Central memory CD8-positive, alpha-beta T cell (primary cell): ENCODE data around the gene SLC6A6.
"Not testable (repeated sequence)": the region's sequence is repeated elsewhere in the genome, so short reads cannot be mapped to it uniquely, and the experiment has no call there.

Experiments used
- ATAC-seq: fragments of 150-1000 bp; cut with Tn5 transposase; replicated peaks from 2 replicates; pipeline ENCODE4 v1.10.0; 2022; ENCODE audit warnings: mild to moderate bottlenecking, moderate FRiP score, moderate number of reproducible peaks; ENCODE audit not compliant: poor library complexity, severe bottlenecking; ENCODE audit errors: extremely low read depth
- DNase-seq, 2 donors: peaks; one replicate each; pipeline ENCODE4 v3.0.0; 2021; ENCODE audit warnings: low spot score in 2 of 2
- H3K27ac Mint-ChIP-seq: one replicate; pipeline ENCODE4 v1.8.0; 2022; ENCODE audit warnings: low read depth, mild to moderate bottlenecking, moderate library complexity, mixed read lengths
- H3K27me3 Mint-ChIP-seq: one replicate; pipeline ENCODE4 v1.8.0; 2022; ENCODE audit warnings: mixed read lengths
- H3K36me3 Mint-ChIP-seq: one replicate; pipeline ENCODE4 v1.8.0; 2022; ENCODE audit warnings: mild to moderate bottlenecking, moderate library complexity, mixed read lengths; ENCODE audit not compliant: insufficient read depth
- H3K4me1 Mint-ChIP-seq: one replicate; pipeline ENCODE4 v1.8.0; 2022; ENCODE audit warnings: mixed read lengths
- H3K4me3 Mint-ChIP-seq: one replicate; pipeline ENCODE4 v1.8.0; 2022; ENCODE audit warnings: mild to moderate bottlenecking, moderate library complexity, mixed read lengths
- H3K9me3 Mint-ChIP-seq: one replicate; pipeline ENCODE4 v1.8.0; 2022; ENCODE audit warnings: mixed read lengths

Gene SLC6A6

DNA sequence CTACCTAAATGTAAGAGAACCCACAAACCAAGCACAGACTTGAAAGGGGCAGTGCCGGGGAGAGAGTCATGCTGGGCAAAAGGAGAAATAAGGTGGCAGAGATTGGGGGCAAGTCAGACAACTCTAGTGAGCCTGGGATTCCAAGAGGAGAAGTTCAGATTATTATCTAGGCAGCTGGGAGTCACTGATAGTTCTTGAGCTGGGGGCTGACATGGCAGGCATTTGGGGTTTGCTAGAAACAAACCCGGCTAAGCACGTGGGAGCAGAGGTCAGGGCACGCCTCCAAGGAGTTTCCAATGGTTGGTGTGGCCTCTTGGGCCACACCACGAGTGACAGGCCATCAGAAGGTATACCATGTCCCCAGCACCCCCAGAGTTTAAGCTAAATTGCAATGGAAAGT, 27.6 kb downstream of the SLC6A6 start:
- ATAC-seq (no peak), DNase-seq (no peak)
- no peaks in the 10 kb centered on the region for H3K9me3 Mint-ChIP-seq
- H3K36me3 Mint-ChIP-seq, result peaks cover 25% of the 10 kb centered on the region
- peak overlapping the region; percentile 100 for H3K27ac Mint-ChIP-seq
- H3K4me1 Mint-ChIP-seq, result peaks cover 98% of the 10 kb centered on the region
- H3K4me3 Mint-ChIP-seq, result peak overlapping the region; percentile 6
- no peaks in the 10 kb centered on the region for H3K27me3 Mint-ChIP-seq

- Mint-ChIP-seq H3K36me3 (peaks cover 22% of the 10 kb centered on the region), H3K9me3 (no peaks in the 10 kb centered on the region), H3K27me3 (no peaks in the 10 kb centered on the region), H3K4me3 (peak overlapping the region; percentile 75), H3K4me1 (peaks cover 97% of the 10 kb centered on the region), H3K27ac (peak overlapping the region; percentile 100)
- ATAC-seq (no peak), DNase-seq (no peak)
These were observed 28.5 kb downstream of the SLC6A6 start for GRCh38 chr3:14430706-14431451.

DNA sequence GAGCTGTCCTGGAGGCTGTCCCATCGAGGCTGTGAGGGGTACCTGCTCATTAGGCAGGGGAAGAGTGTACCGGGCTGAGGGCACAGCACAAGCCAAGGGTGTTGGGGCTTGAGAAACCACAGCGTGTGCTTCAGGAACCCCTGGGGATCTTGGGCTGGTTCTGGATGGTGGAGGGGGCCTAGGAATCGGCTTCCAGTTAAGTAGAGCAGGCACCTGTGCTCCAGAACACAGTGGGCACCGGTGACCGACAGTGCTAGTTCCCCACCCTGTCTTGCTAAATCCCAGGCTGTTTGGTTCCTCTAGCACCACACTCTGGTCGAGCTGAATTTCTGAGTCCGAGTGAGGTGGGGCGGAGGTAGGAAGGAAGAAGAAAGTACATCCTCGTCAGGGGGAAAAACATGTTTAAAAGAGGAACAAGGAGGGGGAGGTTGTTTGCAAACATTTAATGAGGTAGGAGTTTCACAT, 29.1 kb downstream of the SLC6A6 start:
- peak in 1 of 2 donors; percentile 21 for DNase-seq
- no peaks in the 10 kb centered on the region for H3K27me3 Mint-ChIP-seq
- peak overlapping the region; percentile 100 for H3K27ac Mint-ChIP-seq
- peaks cover 94% of the 10 kb centered on the region for H3K4me1 Mint-ChIP-seq
- peaks cover 20% of the 10 kb centered on the region for H3K36me3 Mint-ChIP-seq
- peak overlapping the region; percentile 75 for H3K4me3 Mint-ChIP-seq
- peak; percentile 1 for ATAC-seq
- no peaks in the 10 kb centered on the region for H3K9me3 Mint-ChIP-seq

GRCh38 chr3:14431917-14432834, 29.8 kb downstream of the SLC6A6 start:
- H3K4me3 Mint-ChIP-seq, result peak overlapping the region; percentile 75
- H3K27me3 Mint-ChIP-seq, result no peaks in the 10 kb centered on the region
- H3K4me1 Mint-ChIP-seq, result peaks cover 93% of the 10 kb centered on the region
- peak overlapping the region; percentile 100 for H3K27ac Mint-ChIP-seq
- ATAC-seq (peak; percentile 89), DNase-seq (peak; percentile 85 to 93)
- H3K9me3 Mint-ChIP-seq, result no peaks in the 10 kb centered on the region
- H3K36me3 Mint-ChIP-seq, result peaks cover 20% of the 10 kb centered on the region

DNA sequence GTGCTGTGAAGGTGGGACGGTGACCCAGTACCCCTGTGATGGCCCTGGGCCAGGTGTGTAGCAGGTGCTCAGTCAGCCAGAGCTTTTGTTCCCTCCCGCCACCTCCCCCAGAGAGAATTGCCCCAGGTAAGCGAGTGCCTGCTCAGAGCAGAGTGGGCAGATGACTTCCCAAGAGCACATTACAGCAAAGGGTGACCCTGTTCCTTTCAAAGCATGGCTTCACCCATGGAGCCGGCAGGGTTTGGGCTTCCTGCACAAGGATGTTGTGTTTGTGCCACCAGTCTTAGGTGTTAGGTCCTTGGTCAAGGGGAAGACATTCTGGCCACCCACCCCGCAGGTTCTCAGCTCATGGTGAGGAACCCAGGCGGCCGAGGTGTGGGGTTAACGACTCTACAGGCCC, 30.7 kb downstream of the SLC6A6 start:
- DNase-seq (no peak), ATAC-seq (no peak)
- Mint-ChIP-seq H3K27ac (peak overlapping the region; percentile 100), H3K36me3 (peaks cover 19% of the 10 kb centered on the region), H3K27me3 (no peaks in the 10 kb centered on the region), H3K4me3 (peak overlapping the region; percentile 75), H3K9me3 (no peaks in the 10 kb centered on the region), H3K4me1 (peaks cover 84% of the 10 kb centered on the region)

DNA sequence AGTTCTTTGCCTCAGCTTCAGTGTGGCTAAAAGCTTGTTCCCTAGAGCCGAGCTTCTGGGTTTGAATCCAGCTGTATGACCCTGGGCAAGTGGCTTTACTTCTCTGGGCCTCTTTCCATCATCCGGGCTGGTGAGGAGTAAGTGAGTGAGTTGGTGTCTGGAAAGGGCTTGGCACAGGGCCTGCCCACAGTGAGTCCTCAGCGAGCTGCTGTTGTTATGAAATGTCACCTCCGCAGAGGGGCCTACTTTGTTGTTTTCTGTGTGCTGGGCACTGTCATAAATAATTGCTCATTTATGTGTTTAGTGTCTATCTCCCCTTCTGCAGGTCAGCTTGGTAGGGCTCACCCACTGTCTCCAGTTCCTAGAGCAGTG, 31.7 kb downstream of the SLC6A6 start:
- no peak for DNase-seq
- peaks cover 19% of the 10 kb centered on the region for H3K36me3 Mint-ChIP-seq
- H3K27me3 Mint-ChIP-seq, result no peaks in the 10 kb centered on the region
- H3K4me1 Mint-ChIP-seq, result peaks cover 81% of the 10 kb centered on the region
- ATAC-seq, result no peak
- peak overlapping the region; percentile 75 for H3K4me3 Mint-ChIP-seq
- no peaks in the 10 kb centered on the region for H3K9me3 Mint-ChIP-seq
- H3K27ac Mint-ChIP-seq, result peak overlapping the region; percentile 100

GRCh38 chr3:14434498-14435151, 32.2 kb downstream of the SLC6A6 start:
- Mint-ChIP-seq H3K27ac (peak overlapping the region; percentile 100), H3K27me3 (no peaks in the 10 kb centered on the region), H3K4me1 (peaks cover 80% of the 10 kb centered on the region), H3K36me3 (peaks cover 19% of the 10 kb centered on the region), H3K4me3 (peak overlapping the region; percentile 75), H3K9me3 (no peaks in the 10 kb centered on the region)
- ATAC-seq (no peak), DNase-seq (no peak)

DNA sequence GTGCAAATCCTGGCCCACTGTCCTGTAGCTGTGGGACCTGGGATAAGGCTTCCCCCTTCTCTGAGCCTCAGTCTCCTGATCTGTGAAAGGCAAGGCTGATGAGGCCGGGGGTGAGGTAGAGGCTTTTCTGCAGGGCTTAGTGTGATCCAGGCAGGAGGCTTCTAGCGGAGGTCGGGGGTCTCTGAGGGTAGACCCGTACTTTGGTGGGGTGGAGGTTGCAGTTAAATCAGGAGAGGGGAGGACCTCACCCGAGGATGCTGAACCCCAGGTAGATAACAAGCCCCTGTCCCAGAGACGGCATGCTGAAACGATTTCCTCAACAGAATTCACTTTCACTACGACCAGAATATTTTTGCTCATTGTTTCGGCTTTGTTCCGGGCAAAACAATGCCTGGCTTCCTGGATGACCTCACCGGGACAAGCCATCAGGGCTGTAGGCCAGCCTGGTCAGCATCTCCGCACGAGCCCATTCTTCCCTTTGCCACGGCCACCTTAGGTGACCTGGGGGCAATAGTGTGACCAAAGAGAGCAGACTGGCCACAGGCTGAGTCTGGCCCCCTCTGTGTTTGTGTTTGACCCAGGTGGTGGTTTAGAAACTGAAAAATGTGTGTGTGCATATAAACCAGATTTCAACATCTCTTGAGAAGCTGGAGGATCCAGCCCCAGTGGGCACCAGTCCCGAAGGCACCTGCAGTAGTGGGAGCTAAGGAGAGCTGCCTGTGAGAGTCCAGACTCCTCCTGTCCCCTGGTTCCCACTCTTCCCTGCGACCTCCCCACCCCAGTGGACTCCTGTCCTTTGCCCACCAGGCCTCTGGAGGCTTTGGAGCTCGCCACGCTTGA, 33.0 kb downstream of the SLC6A6 start:
- H3K9me3 Mint-ChIP-seq, result no peaks in the 10 kb centered on the region
- no peaks in the 10 kb centered on the region for H3K27me3 Mint-ChIP-seq
- peaks cover 20% of the 10 kb centered on the region for H3K36me3 Mint-ChIP-seq
- DNase-seq (no peak), ATAC-seq (no peak)
- peaks cover 81% of the 10 kb centered on the region for H3K4me1 Mint-ChIP-seq
- H3K4me3 Mint-ChIP-seq, result peak overlapping the region; percentile 75
- peak overlapping the region; percentile 100 for H3K27ac Mint-ChIP-seq

- H3K27ac Mint-ChIP-seq, result peak overlapping the region; percentile 100
- H3K4me1 Mint-ChIP-seq, result peaks cover 73% of the 10 kb centered on the region
- ATAC-seq (no peak), DNase-seq (no peak)
- H3K4me3 Mint-ChIP-seq, result no peak overlapping the region
- no peaks in the 10 kb centered on the region for H3K27me3 Mint-ChIP-seq
- peaks cover 8% of the 10 kb centered on the region for H3K36me3 Mint-ChIP-seq
- H3K9me3 Mint-ChIP-seq, result no peaks in the 10 kb centered on the region
These were observed 34.5 kb downstream of the SLC6A6 start for GRCh38 chr3:14436954-14437281.

DNA sequence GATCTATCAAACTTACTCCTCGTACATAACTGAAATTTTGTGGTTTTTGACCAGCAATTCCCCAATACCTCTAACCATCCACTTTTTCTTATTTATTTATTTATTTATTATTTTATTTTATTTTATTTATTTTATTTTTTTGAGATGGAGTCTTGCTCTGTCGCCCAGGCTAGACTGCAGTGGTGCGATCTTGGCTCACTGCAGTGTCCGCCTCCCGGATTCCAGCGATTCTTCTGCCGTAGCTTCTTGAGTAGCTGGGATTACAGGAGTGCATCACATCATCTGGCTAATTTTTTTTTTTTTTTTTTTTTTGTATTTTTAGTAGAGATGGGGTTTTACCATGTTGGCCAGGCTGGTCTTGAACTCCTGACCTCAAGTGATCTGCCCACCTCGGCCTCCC, 35.3 kb downstream of the SLC6A6 start:
- not testable (repeated sequence) for H3K4me3 Mint-ChIP-seq, ATAC-seq, DNase-seq, H3K27me3 Mint-ChIP-seq, H3K36me3 Mint-ChIP-seq, H3K9me3 Mint-ChIP-seq
- H3K4me1 Mint-ChIP-seq, result peaks cover 65% of the 10 kb centered on the region
- H3K27ac Mint-ChIP-seq, result peak overlapping the region; percentile 41

DNA sequence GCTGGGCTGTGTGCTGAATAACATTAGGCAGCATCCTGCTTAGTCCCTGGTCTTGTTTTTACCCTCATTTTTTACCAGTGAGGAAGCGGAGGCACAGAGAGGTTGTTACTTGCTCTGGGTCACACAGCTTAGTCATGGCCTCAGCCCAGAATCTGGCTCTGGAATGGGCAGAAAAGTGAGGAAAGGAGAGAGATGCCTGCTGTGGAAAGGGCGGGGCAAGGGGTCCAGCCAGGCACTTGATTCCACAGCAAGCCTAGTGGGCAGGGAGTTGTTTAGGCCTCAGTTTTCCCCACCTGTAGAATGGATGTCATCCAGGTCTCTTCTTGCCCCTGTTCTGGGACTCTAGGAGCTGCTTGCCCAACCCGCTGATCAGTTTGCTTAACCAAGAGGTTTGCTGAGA, 35.9 kb downstream of the SLC6A6 start:
- Mint-ChIP-seq H3K27ac (peak overlapping the region; percentile 41), H3K27me3 (no peaks in the 10 kb centered on the region), H3K4me3 (no peak overlapping the region), H3K9me3 (no peaks in the 10 kb centered on the region), H3K4me1 (peaks cover 60% of the 10 kb centered on the region), H3K36me3 (peaks cover 6% of the 10 kb centered on the region)
- ATAC-seq, result no peak
- DNase-seq, result no peak

DNA sequence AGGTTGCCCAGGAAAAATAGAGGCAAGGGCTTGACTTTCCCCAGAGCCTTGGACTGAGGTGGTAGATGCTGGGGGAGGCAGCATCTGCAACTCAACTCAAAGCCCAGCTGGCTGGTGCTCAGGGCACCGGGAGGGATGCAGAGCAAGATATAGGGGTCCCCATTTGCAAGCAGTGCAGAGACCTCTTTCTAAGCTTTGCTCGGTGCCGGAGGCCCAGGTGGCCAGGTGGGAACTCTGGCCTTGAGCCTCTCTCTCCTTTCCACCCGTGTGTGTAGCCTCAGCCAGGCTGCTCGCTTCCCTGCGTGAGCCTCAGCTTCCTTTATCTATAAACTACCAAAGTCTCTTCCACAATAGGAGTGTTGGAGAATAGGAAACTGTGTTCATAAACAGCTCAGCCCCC, 36.5 kb downstream of the SLC6A6 start:
- Mint-ChIP-seq H3K27me3 (no peaks in the 10 kb centered on the region), H3K27ac (no peak overlapping the region), H3K36me3 (peaks cover 6% of the 10 kb centered on the region), H3K9me3 (no peaks in the 10 kb centered on the region), H3K4me1 (peaks cover 54% of the 10 kb centered on the region), H3K4me3 (no peak overlapping the region)
- no peak for DNase-seq
- no peak for ATAC-seq
